NCI-H2171 treated with DMSO at 0.1 percent for 48 hours (cell line): ENCODE results near the gene CYRIA.

Experiments used
- DNase-seq: peaks from one replicate; lab custom pipeline; 2025; lab: John Stamatoyannopoulos, UW

Gene CYRIA

GRCh38 chr2:16665748-16666448 is at the start of gene CYRIA:
Gene CYRIA, minus strand, starts transcription at chr2:16665834. Its CDS starts 77,715 bp downstream, at chr2:16588119.
- peak; percentile 2 for DNase-seq

- DNase-seq, result no peak
Observed at GRCh38 chr2:16713011-16713423, 47.4 kb upstream of the CYRIA start.

- no peak for DNase-seq
Observed at GRCh38 chr2:16709769-16710168, 44.1 kb upstream of the CYRIA start.

- DNase-seq, result no peak
Observed at GRCh38 chr2:16708173-16708572, 42.5 kb upstream of the CYRIA start.

- no peak for DNase-seq
Observed at GRCh38 chr2:16707014-16707623, 41.5 kb upstream of the CYRIA start.

- DNase-seq, result no peak
Observed at GRCh38 chr2:16700551-16701259, 35.1 kb upstream of the CYRIA start.

GRCh38 chr2:16693854-16694253 is 28.2 kb upstream of the CYRIA start:
- DNase-seq, result no peak

GRCh38 chr2:16691261-16691660 is 25.6 kb upstream of the CYRIA start:
- no peak for DNase-seq

GRCh38 chr2:16687955-16688354 is 22.3 kb upstream of the CYRIA start:
- DNase-seq, result no peak

GRCh38 chr2:16687222-16687621 is 21.6 kb upstream of the CYRIA start:
- no peak for DNase-seq

GRCh38 chr2:16686641-16687040 is 21.0 kb upstream of the CYRIA start:
- DNase-seq, result no peak

- no peak for DNase-seq
Observed at GRCh38 chr2:16685340-16685715, 19.7 kb upstream of the CYRIA start.

GRCh38 chr2:16684676-16685339 is 19.2 kb upstream of the CYRIA start:
- no peak for DNase-seq

GRCh38 chr2:16683576-16683975 is 17.9 kb upstream of the CYRIA start:
- DNase-seq, result no peak

GRCh38 chr2:16682431-16683118 is 16.9 kb upstream of the CYRIA start:
- DNase-seq, result no peak

GRCh38 chr2:16680781-16681180 is 15.1 kb upstream of the CYRIA start:
- DNase-seq, result no peak

GRCh38 chr2:16680304-16680703 is 14.7 kb upstream of the CYRIA start:
- DNase-seq, result no peak

GRCh38 chr2:16678964-16679363 is 13.3 kb upstream of the CYRIA start:
- no peak for DNase-seq

- no peak for DNase-seq
Observed at GRCh38 chr2:16677875-16678274, 12.2 kb upstream of the CYRIA start.

- DNase-seq, result no peak
Observed at GRCh38 chr2:16675781-16676180, 10.1 kb upstream of the CYRIA start.

GRCh38 chr2:16674154-16674553 is 8.5 kb upstream of the CYRIA start:
- no peak for DNase-seq

GRCh38 chr2:16671760-16672159 is 6.1 kb upstream of the CYRIA start:
- no peak for DNase-seq
